ENCODE results near the gene RGL1. TPM values are rescaled to one million over a fixed set of nuclear protein-coding genes. Genes with fewer than 3 reads are reported as not detected.

RGL1 gene
- total and polyA plus RNA-seq, 2 experiments from 2014 or later: 22.8 to 24.1 TPM

- H3K4me1 ChIP-seq (ENCODE audit: low read depth): peaks cover 37% of the 10 kb centered on the region
- no peak overlapping the region for H3K4me3 ChIP-seq
- peak overlapping the region; percentile 76 for H3K27ac ChIP-seq
- no peaks in the 10 kb centered on the region for H3K36me3 ChIP-seq
- DNase-seq (ENCODE audit: low read depth in 1 of 2, low spot score in 1 of 2): no peak
- TF ChIP-seq CTCF (IDR thresholded peaks at IDR 0.05; ENCODE audit: low read depth, low read length): no peak
- H3K9me3 ChIP-seq (ENCODE audit: low read depth): no peaks in the 10 kb centered on the region
- H3K27me3 ChIP-seq: no peaks in the 10 kb centered on the region
Observed at GRCh38 chr1:183842795-183843144, 37.9 kb downstream of the RGL1 start.

GRCh38 chr1:183844806-183845205 lies 39.9 kb downstream of the RGL1 start:
- no peak for TF ChIP-seq CTCF (IDR thresholded peaks at IDR 0.05; ENCODE audit: low read depth, low read length)
- Histone ChIP-seq H3K36me3 (peaks cover 5% of the 10 kb centered on the region), H3K4me1 (ENCODE audit: low read depth) (peaks cover 35% of the 10 kb centered on the region), H3K9me3 (ENCODE audit: low read depth) (no peaks in the 10 kb centered on the region), H3K27ac (peak overlapping the region; percentile 70), H3K4me3 (no peak overlapping the region), H3K27me3 (no peaks in the 10 kb centered on the region)
- no peak for DNase-seq (ENCODE audit: low read depth in 1 of 2, low spot score in 1 of 2)

GRCh38 chr1:183845681-183846080 lies 40.8 kb downstream of the RGL1 start:
- no peaks in the 10 kb centered on the region for H3K27me3 ChIP-seq

GRCh38 chr1:183847641-183848040 lies 42.7 kb downstream of the RGL1 start:
- DNase-seq (ENCODE audit: low read depth in 1 of 2, low spot score in 1 of 2): no peak
- no peak for TF ChIP-seq CTCF (IDR thresholded peaks at IDR 0.05; ENCODE audit: low read depth, low read length)
- no peak overlapping the region for H3K4me3 ChIP-seq
- H3K9me3 ChIP-seq (ENCODE audit: low read depth): no peaks in the 10 kb centered on the region
- H3K36me3 ChIP-seq: peaks cover 5% of the 10 kb centered on the region
- peak overlapping the region; percentile 27 for H3K27ac ChIP-seq
- no peaks in the 10 kb centered on the region for H3K27me3 ChIP-seq
- peaks cover 27% of the 10 kb centered on the region for H3K4me1 ChIP-seq (ENCODE audit: low read depth)

More at GRCh38 chr1:183845681-183846080, 40.8 kb downstream of the RGL1 start:
- TF ChIP-seq CTCF (IDR thresholded peaks at IDR 0.05; ENCODE audit: low read depth, low read length): no peak
- DNase-seq (ENCODE audit: low read depth in 1 of 2, low spot score in 1 of 2): no peak
- Histone ChIP-seq H3K4me1 (ENCODE audit: low read depth) (peaks cover 35% of the 10 kb centered on the region), H3K36me3 (peaks cover 5% of the 10 kb centered on the region), H3K9me3 (ENCODE audit: low read depth) (no peaks in the 10 kb centered on the region), H3K27ac (no peak overlapping the region), H3K4me3 (no peak overlapping the region)

DNA sequence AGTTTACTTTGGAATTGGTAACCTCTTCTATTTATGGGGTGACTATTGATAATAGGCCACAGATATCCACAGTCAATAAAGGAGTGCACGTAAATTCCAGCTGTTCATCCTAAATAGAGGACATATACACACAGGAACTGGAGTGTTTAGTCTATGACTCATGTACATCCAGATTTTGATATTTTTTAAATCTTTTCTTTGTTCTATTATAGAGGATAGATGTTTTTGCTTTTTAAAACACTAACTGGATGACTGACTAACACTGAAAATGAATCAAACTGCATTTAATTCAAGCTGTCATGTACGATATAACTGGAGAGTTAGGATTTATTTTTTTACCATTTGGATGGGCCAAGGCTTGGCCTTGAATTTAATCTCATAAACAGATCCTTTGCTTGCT lies 45.9 kb downstream of the RGL1 start:
- TF ChIP-seq CTCF (IDR thresholded peaks at IDR 0.05; ENCODE audit: low read depth, low read length): no peak
- H3K4me1 ChIP-seq (ENCODE audit: low read depth): peaks cover 5% of the 10 kb centered on the region
- H3K9me3 ChIP-seq (ENCODE audit: low read depth): no peaks in the 10 kb centered on the region
- no peak for DNase-seq (ENCODE audit: low read depth in 1 of 2, low spot score in 1 of 2)
- no peak overlapping the region for H3K27ac ChIP-seq
- H3K4me3 ChIP-seq: no peak overlapping the region
- no peaks in the 10 kb centered on the region for H3K27me3 ChIP-seq
- H3K36me3 ChIP-seq: peaks cover 5% of the 10 kb centered on the region

DNA sequence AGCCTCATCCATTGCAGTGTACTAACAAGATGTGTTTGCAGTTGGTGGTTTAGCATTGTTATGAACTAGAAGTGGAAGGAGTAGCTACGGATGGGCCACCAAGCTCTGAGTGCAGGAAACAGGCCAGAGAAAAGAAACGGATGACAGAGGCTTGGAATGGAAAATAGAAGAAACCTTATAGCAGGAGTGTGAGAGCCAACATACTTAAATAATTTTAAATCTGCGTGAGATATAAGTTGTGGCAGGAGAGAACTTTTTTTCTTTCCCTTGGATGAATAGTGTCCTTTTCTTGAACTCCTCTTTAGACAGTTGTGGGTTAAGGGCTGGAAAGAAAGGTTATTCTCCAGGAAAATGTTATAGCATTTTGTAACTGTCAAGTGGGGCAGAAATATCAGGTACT lies 54.2 kb downstream of the RGL1 start:
- no peak for TF ChIP-seq CTCF (IDR thresholded peaks at IDR 0.05; ENCODE audit: low read depth, low read length)
- H3K27ac ChIP-seq: peak overlapping the region; percentile 49
- no peaks in the 10 kb centered on the region for H3K27me3 ChIP-seq
- DNase-seq (ENCODE audit: low read depth in 1 of 2, low spot score in 1 of 2): no peak
- no peaks in the 10 kb centered on the region for H3K9me3 ChIP-seq (ENCODE audit: low read depth)
- H3K4me3 ChIP-seq: no peak overlapping the region
- H3K4me1 ChIP-seq (ENCODE audit: low read depth): peaks cover 11% of the 10 kb centered on the region
- H3K36me3 ChIP-seq: no peaks in the 10 kb centered on the region
